Gastrocnemius medialis (tissue), 4 donors: Measurements from ENCODE around the gene PDE6A. TPM values are rescaled to one million over a fixed set of nuclear protein-coding genes. Genes with fewer than 3 reads are reported as not detected.
"Not testable (repeated sequence)": the region's sequence is repeated elsewhere in the genome, so short reads cannot be mapped to it uniquely, and the experiment has no call there.

Experiments
- ATAC-seq, 2 donors: fragments of 150-250 bp; one replicate each; pipeline ENCODE4 v1.9.1; 2016
- DNase-seq, 2 donors: peaks; one replicate each; pipeline ENCODE4 v3.0.0-alpha.2; 2019
- H3K27ac ChIP-seq, 4 donors: fragments of 200-600 bp; sonication (generic); 1 replicate in 1 of 4; 2 replicates in 3 of 4; pipeline ENCODE4 v1.5.1; 2016 to 2018; ENCODE audit warnings: mild to moderate bottlenecking in 2 of 4, moderate library complexity in 1 of 4
- H3K27me3 ChIP-seq, 3 donors: fragments of 200-600 bp; sonication (generic) in 2 of 3; 1 replicate in 1 of 3; 2 replicates in 2 of 3; pipeline versions ENCODE4 v1.5.1 to v1.6.0; 2016 to 2019; ENCODE audit warnings: mild to moderate bottlenecking in 1 of 3, moderate library complexity in 1 of 3
- H3K36me3 ChIP-seq, 2 donors: fragments of 200-600 bp; sonication (generic) in 1 of 2; one replicate each; pipeline ENCODE4 v1.5.1; 2017 to 2018
- H3K4me1 ChIP-seq, 2 donors: fragments of 200-600 bp; sonication (generic) in 1 of 2; one replicate each; pipeline ENCODE4 v1.5.1; 2016 to 2017; ENCODE audit warnings: mild to moderate bottlenecking in 2 of 2
- H3K4me3 ChIP-seq, 4 donors: fragments of 200-600 bp; sonication (generic) in 3 of 4; 1 replicate in 1 of 4; 2 replicates in 3 of 4; pipeline ENCODE4 v1.5.1; 2016 to 2019; ENCODE audit warnings: mild to moderate bottlenecking in 2 of 4
- H3K9me3 ChIP-seq, 3 donors: fragments of 200-600 bp; sonication (generic) in 2 of 3; 1 replicate in 1 of 3; 2 replicates in 2 of 3; pipeline ENCODE4 v1.5.1; 2016 to 2019
- POLR2A ChIP-seq, 2 donors: fragments of 450-650 bp; IDR thresholded peaks; one replicate each; pipeline ENCODE4 v1.6.1; 2017; ENCODE audit warnings: antibody characterized with exemption in 2 of 2, mild to moderate bottlenecking in 2 of 2, moderate library complexity in 2 of 2
- in situ Hi-C, 4 donors: fragments of 200-750 bp; cut with MboI; loops; one replicate each; pipeline versions ENCODE4 v1.15.0 to v1.8.0; 2017; ENCODE audit warnings: low sequenced_read_pairs in 4 of 4
- intact Hi-C: fragments of 100-400 bp; cut with DNase I; formaldehyde crosslinking; loops from one replicate; pipeline ENCODE4 v1.15.1; 2023; ENCODE audit warnings: low total_unique reads
- total RNA-seq, 4 donors: library from RNA; depleted of rRNA; stranded (reverse); fragments of >200 nt; gene quantifications; one replicate each; pipeline versions ENCODE4 v1.1.0 to v1.2.3, GENCODE V29; 2016
- TF ChIP-seq, protein P1 (sequence below), 5 experiments: fragments of 450-650 bp in 3 of 5; fragments of 200-600 bp in 2 of 5; sonication (generic) in 2 of 5; IDR thresholded peaks in 4 of 5; conservative IDR thresholded peaks in 1 of 5; 1 replicate in 4 of 5; 2 replicates in 1 of 5; pipeline ENCODE4 v1.5.1; 2016 to 2019; ENCODE audit warnings: antibody characterized with exemption in 5 of 5, mild to moderate bottlenecking in 3 of 5, moderate library complexity in 3 of 5

The PDE6A gene
- total RNA-seq, 4 donors from 2014 or later: not detected

DNA sequence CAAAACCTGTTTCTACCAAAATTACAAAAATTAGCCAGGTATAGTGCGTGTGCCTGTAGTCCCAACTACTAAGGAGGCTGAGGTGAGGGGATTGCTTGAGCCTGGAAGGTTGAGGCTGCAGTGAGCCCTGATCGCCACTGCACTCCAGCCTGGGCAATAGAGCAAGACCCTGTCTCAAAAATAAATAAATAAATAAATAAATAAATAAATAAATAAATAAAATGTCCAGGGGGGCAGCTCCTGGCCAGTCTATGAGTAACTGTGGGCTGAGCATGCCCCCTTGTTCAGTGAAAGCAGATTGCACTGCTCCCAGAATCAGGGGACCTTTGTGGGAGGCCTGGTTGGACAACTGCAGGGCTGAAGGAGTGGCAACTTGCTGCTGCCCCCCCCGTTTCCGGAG lies 62.7 kb downstream of the PDE6A start:
- no peaks in the 10 kb centered on the region for H3K36me3 ChIP-seq
- no peak overlapping the region for H3K27ac ChIP-seq
- ATAC-seq (no peak), DNase-seq (no peak)
- H3K27me3 ChIP-seq: no peaks in the 10 kb centered on the region
- no peaks in the 10 kb centered on the region for H3K9me3 ChIP-seq
- H3K4me3 ChIP-seq: no peak overlapping the region
- TF ChIP-seq, protein P1, sequence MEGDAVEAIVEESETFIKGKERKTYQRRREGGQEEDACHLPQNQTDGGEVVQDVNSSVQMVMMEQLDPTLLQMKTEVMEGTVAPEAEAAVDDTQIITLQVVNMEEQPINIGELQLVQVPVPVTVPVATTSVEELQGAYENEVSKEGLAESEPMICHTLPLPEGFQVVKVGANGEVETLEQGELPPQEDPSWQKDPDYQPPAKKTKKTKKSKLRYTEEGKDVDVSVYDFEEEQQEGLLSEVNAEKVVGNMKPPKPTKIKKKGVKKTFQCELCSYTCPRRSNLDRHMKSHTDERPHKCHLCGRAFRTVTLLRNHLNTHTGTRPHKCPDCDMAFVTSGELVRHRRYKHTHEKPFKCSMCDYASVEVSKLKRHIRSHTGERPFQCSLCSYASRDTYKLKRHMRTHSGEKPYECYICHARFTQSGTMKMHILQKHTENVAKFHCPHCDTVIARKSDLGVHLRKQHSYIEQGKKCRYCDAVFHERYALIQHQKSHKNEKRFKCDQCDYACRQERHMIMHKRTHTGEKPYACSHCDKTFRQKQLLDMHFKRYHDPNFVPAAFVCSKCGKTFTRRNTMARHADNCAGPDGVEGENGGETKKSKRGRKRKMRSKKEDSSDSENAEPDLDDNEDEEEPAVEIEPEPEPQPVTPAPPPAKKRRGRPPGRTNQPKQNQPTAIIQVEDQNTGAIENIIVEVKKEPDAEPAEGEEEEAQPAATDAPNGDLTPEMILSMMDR (IDR thresholded peaks at IDR 0.05 in 4 of 5, conservative IDR thresholded peaks at IDR 0.05 in 1 of 5): no peak
- no peak for TF ChIP-seq POLR2A (IDR thresholded peaks at IDR 0.05)
- H3K4me1 ChIP-seq: no peaks in the 10 kb centered on the region
- in situ Hi-C loops: no loop called here
- intact Hi-C loops: no loop called here

DNA sequence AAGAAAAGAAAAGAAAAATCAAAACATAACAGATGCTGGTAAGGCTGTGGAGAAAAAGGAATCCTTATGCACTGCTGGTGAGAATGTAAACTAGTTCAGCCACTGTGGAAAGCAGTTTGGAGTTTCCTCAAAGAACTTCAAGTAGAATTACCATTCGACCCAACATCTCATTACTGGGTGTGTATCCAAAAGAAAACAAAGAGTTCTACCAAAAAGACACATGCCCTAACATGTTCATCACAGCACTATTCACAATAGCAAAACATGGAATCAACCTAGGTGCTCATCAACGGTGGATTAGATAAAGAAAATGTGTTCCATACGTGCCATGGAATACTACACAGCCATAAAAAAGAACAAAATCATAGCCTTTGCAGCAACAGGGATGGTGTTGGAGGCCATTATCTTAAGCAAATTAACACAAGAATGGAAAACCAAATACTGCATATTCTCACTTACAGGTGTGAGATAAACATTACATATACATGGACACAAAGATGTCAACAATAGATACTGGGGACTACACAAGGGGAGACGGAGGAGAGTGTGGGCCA lies 63.4 kb downstream of the PDE6A start:
- Histone ChIP-seq H3K27ac (no peak overlapping the region), H3K4me3 (no peak overlapping the region), H3K36me3 (no peaks in the 10 kb centered on the region), H3K9me3 (no peaks in the 10 kb centered on the region), H3K27me3 (no peaks in the 10 kb centered on the region), H3K4me1 (no peaks in the 10 kb centered on the region)
- in situ Hi-C loops (no loop called here), intact Hi-C loops (no loop called here)
- ATAC-seq (no peak), DNase-seq (no peak)
- no peak for TF ChIP-seq POLR2A (IDR thresholded peaks at IDR 0.05)
- TF ChIP-seq, protein P1 (IDR thresholded peaks at IDR 0.05 in 4 of 5, conservative IDR thresholded peaks at IDR 0.05 in 1 of 5): no peak

DNA sequence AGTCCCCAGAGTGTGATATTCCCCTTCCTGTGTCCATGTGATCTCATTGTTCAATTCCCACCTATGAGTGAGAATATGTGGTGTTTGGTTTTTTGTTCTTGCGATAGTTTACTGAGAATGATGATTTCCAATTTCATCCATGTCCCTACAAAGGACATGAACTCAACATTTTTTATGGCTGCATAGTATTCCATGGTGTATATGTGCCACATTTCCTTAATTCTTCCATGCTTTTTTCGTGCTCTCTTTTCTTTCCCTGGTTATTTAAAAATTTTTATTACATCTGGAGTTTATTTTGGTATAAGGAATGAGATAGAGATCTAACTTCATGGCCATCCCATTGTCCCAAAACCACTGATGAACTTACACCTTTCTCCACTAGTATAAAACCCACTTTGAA lies 65.0 kb downstream of the PDE6A start:
- in situ Hi-C loops, H3K36me3 ChIP-seq, ATAC-seq, H3K27ac ChIP-seq, H3K9me3 ChIP-seq, intact Hi-C loops, DNase-seq, H3K4me1 ChIP-seq, H3K27me3 ChIP-seq, H3K4me3 ChIP-seq: not testable (repeated sequence)

DNA sequence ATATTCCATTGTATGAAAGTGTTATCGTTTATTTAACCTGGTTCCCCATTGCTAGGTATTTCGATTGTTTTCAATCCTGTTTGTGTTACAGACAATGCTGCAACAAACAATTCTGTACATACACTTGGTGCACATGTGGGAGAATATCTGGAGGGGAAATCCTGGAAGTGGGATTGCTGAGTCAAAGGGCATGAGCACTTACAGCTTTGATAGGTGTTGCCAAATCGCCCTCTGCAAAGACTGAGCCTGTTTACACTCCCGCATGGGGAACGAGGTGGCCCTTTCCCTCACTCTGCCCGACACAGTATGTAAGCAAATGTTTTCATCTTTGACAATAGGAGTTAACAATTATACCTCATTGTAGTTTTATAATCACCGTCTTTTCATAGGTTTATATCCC lies 66.2 kb downstream of the PDE6A start:
- TF ChIP-seq, protein P1 (IDR thresholded peaks at IDR 0.05 in 4 of 5, conservative IDR thresholded peaks at IDR 0.05 in 1 of 5): no peak
- TF ChIP-seq POLR2A (IDR thresholded peaks at IDR 0.05): no peak
- intact Hi-C loops (no loop called here), in situ Hi-C loops (no loop called here)
- no peak for DNase-seq
- H3K9me3 ChIP-seq: no peaks in the 10 kb centered on the region
- no peak for ATAC-seq
- no peak overlapping the region for H3K27ac ChIP-seq
- no peaks in the 10 kb centered on the region for H3K4me1 ChIP-seq
- no peak overlapping the region for H3K4me3 ChIP-seq
- no peaks in the 10 kb centered on the region for H3K36me3 ChIP-seq
- no peaks in the 10 kb centered on the region for H3K27me3 ChIP-seq

DNA sequence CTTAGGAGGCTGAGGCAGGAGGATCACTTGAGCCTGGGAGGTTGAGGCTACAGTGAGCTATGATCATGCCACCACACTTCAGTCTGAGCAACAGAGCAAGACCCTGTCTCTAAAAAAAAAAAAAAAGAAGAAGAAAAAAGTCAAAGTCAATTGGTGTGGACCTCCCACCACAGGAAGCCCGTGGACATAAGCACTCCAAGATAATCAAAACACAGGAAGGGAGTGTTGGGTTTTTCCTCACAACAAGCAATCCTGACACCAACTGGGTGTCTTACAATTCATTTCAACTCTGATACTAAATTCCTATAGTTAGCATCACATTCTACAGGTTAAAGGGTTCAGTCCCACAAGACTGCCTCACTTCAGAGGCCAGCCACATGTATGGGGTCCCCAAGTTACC lies 70.7 kb downstream of the PDE6A start:
- no peak overlapping the region for H3K27ac ChIP-seq
- H3K9me3 ChIP-seq: no peaks in the 10 kb centered on the region
- no peak for TF ChIP-seq POLR2A (IDR thresholded peaks at IDR 0.05)
- TF ChIP-seq, protein P1 (IDR thresholded peaks at IDR 0.05 in 4 of 5, conservative IDR thresholded peaks at IDR 0.05 in 1 of 5): no peak
- H3K27me3 ChIP-seq: no peaks in the 10 kb centered on the region
- ATAC-seq (no peak), DNase-seq (no peak)
- in situ Hi-C loops: no loop called here
- H3K4me3 ChIP-seq: no peak overlapping the region
- H3K36me3 ChIP-seq: no peaks in the 10 kb centered on the region
- intact Hi-C loops: no loop called here
- H3K4me1 ChIP-seq: peaks cover 3 to 6% of the 10 kb centered on the region in 2 donors
